PC-3 (cell line): ENCODE measurements around the gene GLO1. TPM values are rescaled to one million over a fixed set of nuclear protein-coding genes. Genes with fewer than 3 reads are reported as not detected.

Source experiments
- ATAC-seq: fragments of 200-7000 bp; cut with Tn5 transposase; 2 replicates; pipeline ENCODE4 v1.9.1; 2020; ENCODE audit warnings: mild to moderate bottlenecking, moderate library complexity
- BruUV-seq: library from RNA; stranded (reverse); fragments of 400-500 nt; replicated peaks from 2 replicates; lab custom pipeline; 2021; lab: Mats Ljungman, UMichigan
- CTCF ChIA-PET: fragments of 300-600 bp; sonication (Branson Sonifier 250); formaldehyde crosslinking; loops from one replicate; lab custom pipeline; 2022; ENCODE audit warnings: antibody characterized with exemption; lab: Charles Lee
- POLR2A ChIA-PET: fragments of 300-600 bp; sonication (Branson Sonifier 250); formaldehyde crosslinking; loops from one replicate; lab custom pipeline; 2022; ENCODE audit warnings: antibody characterized with exemption; ENCODE audit not compliant: unreplicated experiment; lab: Charles Lee
- DNase-seq: peaks from one replicate; pipeline ENCODE4 v3.0.0-alpha.2; 2015
- H2AFZ ChIP-seq: fragments of 300-600 bp; sonication (generic); 2 replicates; pipeline ENCODE4 v1.6.0; 2016; ENCODE audit warnings: antibody characterized with exemption, low read length
- H3F3A ChIP-seq: fragments of 300-600 bp; sonication (generic); one replicate; pipeline ENCODE4 v1.6.0; 2017; ENCODE audit warnings: antibody characterized with exemption, low read length, control low read depth, mild to moderate bottlenecking; ENCODE audit not compliant: unreplicated experiment
- H3K27ac ChIP-seq: fragments of 300-600 bp; sonication (generic); 2 replicates; pipeline ENCODE4 v1.5.1; 2016; ENCODE audit warnings: mild to moderate bottlenecking, low read length
- H3K27me3 ChIP-seq: fragments of 300-600 bp; sonication (generic); 2 replicates; pipeline ENCODE4 v1.6.1; 2016; ENCODE audit warnings: low read length, mixed read lengths
- H3K36me3 ChIP-seq: fragments of 300-600 bp; sonication (generic); 2 replicates; pipeline ENCODE4 v1.6.1; 2016; ENCODE audit warnings: low read depth, mixed run types, low read length, mixed read lengths
- H3K4me1 ChIP-seq: fragments of 300-600 bp; sonication (generic); 2 replicates; pipeline ENCODE4 v1.5.1; 2016; ENCODE audit warnings: low read length; ENCODE audit not compliant: insufficient read depth
- H3K4me2 ChIP-seq: fragments of 300-600 bp; sonication (generic); 2 replicates; pipeline ENCODE4 v1.6.0; 2016; ENCODE audit warnings: low read length
- H3K4me3 ChIP-seq: fragments of 300-600 bp; sonication (generic); 2 replicates; pipeline ENCODE4 v1.5.1; 2016; ENCODE audit warnings: mild to moderate bottlenecking, low read length, mixed read lengths
- H3K79me2 ChIP-seq: fragments of 300-600 bp; sonication (generic); 2 replicates; pipeline ENCODE4 v1.6.1; 2017; ENCODE audit warnings: low read length, mixed read lengths
- H3K9ac ChIP-seq: fragments of 300-600 bp; sonication (generic); 2 replicates; pipeline ENCODE4 v1.6.0; 2016; ENCODE audit warnings: mild to moderate bottlenecking, low read length
- H3K9me2 ChIP-seq: fragments of 300-600 bp; sonication (generic); replicated peaks from 2 replicates; pipeline ENCODE4 v1.6.1; 2016; ENCODE audit warnings: mixed run types, low read length, mixed read lengths
- H3K9me3 ChIP-seq: fragments of 300-600 bp; sonication (generic); 2 replicates; pipeline ENCODE4 v1.6.1; 2016; ENCODE audit warnings: low read length, mixed read lengths
- H4K20me1 ChIP-seq: fragments of 300-600 bp; sonication (generic); 2 replicates; pipeline ENCODE4 v1.6.1; 2016; ENCODE audit warnings: low read length, mixed read lengths
- CTCF ChIP-seq: fragments of 300-600 bp; sonication (generic); conservative IDR thresholded peaks from 2 replicates; pipeline ENCODE4 v1.5.1; 2017; ENCODE audit warnings: antibody characterized with exemption, low read depth, mild to moderate bottlenecking, low read length
- EZH2 ChIP-seq: fragments of 300-600 bp; sonication (generic); IDR thresholded peaks from one replicate; pipeline ENCODE4 v1.6.1; 2017; ENCODE audit warnings: antibody characterized with exemption, mild to moderate bottlenecking, low read length; ENCODE audit not compliant: unreplicated experiment
- EZH2phosphoT487 ChIP-seq: fragments of 300-600 bp; sonication (generic); IDR thresholded peaks from 2 replicates; pipeline ENCODE4 v1.6.1; 2018; ENCODE audit warnings: mild to moderate bottlenecking, antibody characterized with exemption, low read length, borderline replicate concordance
- intact Hi-C: fragments of 100-400 bp; cut with micrococcal nuclease; formaldehyde crosslinking; loops from 2 replicates; pipeline ENCODE4 v1.9.0; 2023
- total RNA-seq: library from RNA; depleted of rRNA; stranded (reverse); fragments of >200 nt; gene quantifications from 2 replicates; pipeline ENCODE4 v1.2.3, GENCODE V29; 2014

GLO1 gene
- total RNA-seq, 1 experiment from 2014 or later: 233 TPM

- Histone ChIP-seq H3K4me3 (no peak overlapping the region), H3K4me1 (peaks cover 10% of the 10 kb centered on the region), H3K9me3 (no peaks in the 10 kb centered on the region), H4K20me1 (no peaks in the 10 kb centered on the region), H2AFZ (no peak overlapping the region), H3K4me2 (peak overlapping the region; percentile 47), H3K27ac (peak overlapping the region; percentile 36), H3K79me2 (no peaks in the 10 kb centered on the region), H3K9ac (no peak overlapping the region), H3K27me3 (no peaks in the 10 kb centered on the region), H3K9me2 (no peaks in the 10 kb centered on the region), H3F3A (no peaks in the 10 kb centered on the region), H3K36me3 (no peaks in the 10 kb centered on the region)
- peak; percentile 99 for ATAC-seq
- intact Hi-C loops: no loop called here
- POLR2A ChIA-PET: no interaction called here
- TF ChIP-seq CTCF: no peak
- no peak for TF ChIP-seq EZH2
- TF ChIP-seq EZH2phosphoT487: no peak
- CTCF ChIA-PET: interaction anchor here (0.6 kb wide), 1 partner anchor 234 kb away, joined by 3 read pairs; no protein-coding TSS in a partner anchor
- TSS peak; percentile 35 for BruUV-seq
- peak; percentile 83 for DNase-seq
These were observed 51.7 kb downstream of the GLO1 start for GRCh38 chr6:38651121-38651784.

- no peaks in the 10 kb centered on the region for H3K9me2 ChIP-seq
- no peaks in the 10 kb centered on the region for H3K36me3 ChIP-seq
- ChIA-PET POLR2A (no interaction called here), CTCF (no interaction called here)
- no peak for DNase-seq
- TF ChIP-seq EZH2 (no peak), EZH2phosphoT487 (no peak), CTCF (no peak)
- no peaks in the 10 kb centered on the region for H3K27me3 ChIP-seq
- no peak overlapping the region for H3K27ac ChIP-seq
- no peak overlapping the region for H3K4me3 ChIP-seq
- no peaks in the 10 kb centered on the region for H4K20me1 ChIP-seq
- peaks cover 10% of the 10 kb centered on the region for H3K4me1 ChIP-seq
- H3K79me2 ChIP-seq: no peaks in the 10 kb centered on the region
- intact Hi-C loops: no loop called here
- H2AFZ ChIP-seq: no peak overlapping the region
- H3K9ac ChIP-seq: no peak overlapping the region
- no peak overlapping the region for H3K4me2 ChIP-seq
- no TSS peak for BruUV-seq
- no peaks in the 10 kb centered on the region for H3F3A ChIP-seq
- no peaks in the 10 kb centered on the region for H3K9me3 ChIP-seq
- ATAC-seq: no peak
These were observed 52.7 kb downstream of the GLO1 start for GRCh38 chr6:38650207-38650752.

GRCh38 chr6:38649744-38650143, 53.2 kb downstream of the GLO1 start:
- no peaks in the 10 kb centered on the region for H3F3A ChIP-seq
- H3K9me3 ChIP-seq: no peaks in the 10 kb centered on the region
- H3K4me3 ChIP-seq: no peak overlapping the region
- no peak overlapping the region for H2AFZ ChIP-seq
- POLR2A ChIA-PET: no interaction called here
- no peak overlapping the region for H3K9ac ChIP-seq
- TF ChIP-seq CTCF: no peak
- no peaks in the 10 kb centered on the region for H3K9me2 ChIP-seq
- intact Hi-C loops: no loop called here
- H3K4me2 ChIP-seq: no peak overlapping the region
- H3K27ac ChIP-seq: no peak overlapping the region
- peaks cover 10% of the 10 kb centered on the region for H3K4me1 ChIP-seq
- no peaks in the 10 kb centered on the region for H3K36me3 ChIP-seq
- H3K79me2 ChIP-seq: no peaks in the 10 kb centered on the region
- ATAC-seq (no peak), DNase-seq (no peak)
- no peaks in the 10 kb centered on the region for H4K20me1 ChIP-seq
- no TSS peak for BruUV-seq
- CTCF ChIA-PET: no interaction called here
- H3K27me3 ChIP-seq: no peaks in the 10 kb centered on the region
